ENCODE results near the gene AP1B1.

- TF ChIP-seq CTCF (IDR thresholded peaks at IDR 0.05; ENCODE audit: low read depth, low read length, missing input control) = no peak
- TF ChIP-seq SP1 (IDR thresholded peaks at IDR 0.05) = no peak
- no peak for TF ChIP-seq ATF3 (IDR thresholded peaks at IDR 0.05)
- TF ChIP-seq GABPA (IDR thresholded peaks at IDR 0.05 in 1 of 2, conservative IDR thresholded peaks at IDR 0.05 in 1 of 2) = no peak
- TF ChIP-seq MAX (IDR thresholded peaks at IDR 0.05) = no peak
- TF ChIP-seq REST (IDR thresholded peaks at IDR 0.05) = no peak
- no peak for TF ChIP-seq JUND (IDR thresholded peaks at IDR 0.05)
- TF ChIP-seq RAD21 (IDR thresholded peaks at IDR 0.05) = no peak
- TF ChIP-seq FOXA1 (IDR thresholded peaks at IDR 0.05) = no peak
Observed at GRCh38 chr22:29331213-29331612, 57.2 kb downstream of the AP1B1 start.
